EH (cell line): ENCODE measurements around the gene SMG6.
"Not testable (repeated sequence)": the region's sequence is repeated elsewhere in the genome, so short reads cannot be mapped to it uniquely, and the experiment has no call there.

Source experiments
- DNase-seq: peaks from one replicate; pipeline ENCODE4 v3.0.0-alpha.2; 2015; ENCODE audit warnings: low read depth

The SMG6 gene

DNA sequence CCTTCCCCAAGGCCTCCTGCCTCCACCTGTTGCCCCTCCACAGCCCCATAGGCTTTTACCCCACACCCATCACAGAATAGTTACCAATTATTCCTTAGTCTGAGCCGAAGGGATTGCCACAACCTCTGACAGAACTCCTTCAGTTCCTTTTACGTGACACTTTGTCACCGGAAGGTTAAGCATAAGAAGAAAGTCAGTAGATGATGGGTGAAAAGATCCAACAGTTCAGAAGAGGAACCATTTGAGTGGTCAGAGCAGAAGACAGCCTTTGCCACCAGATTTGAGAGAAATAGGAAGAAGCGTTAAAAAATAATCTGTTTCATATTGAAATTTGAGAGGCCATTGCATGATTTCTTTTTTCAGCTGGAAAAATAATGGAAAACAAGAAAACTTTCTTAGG lies 1.3 kb upstream of the SMG6 start:
- DNase-seq = no peak

DNA sequence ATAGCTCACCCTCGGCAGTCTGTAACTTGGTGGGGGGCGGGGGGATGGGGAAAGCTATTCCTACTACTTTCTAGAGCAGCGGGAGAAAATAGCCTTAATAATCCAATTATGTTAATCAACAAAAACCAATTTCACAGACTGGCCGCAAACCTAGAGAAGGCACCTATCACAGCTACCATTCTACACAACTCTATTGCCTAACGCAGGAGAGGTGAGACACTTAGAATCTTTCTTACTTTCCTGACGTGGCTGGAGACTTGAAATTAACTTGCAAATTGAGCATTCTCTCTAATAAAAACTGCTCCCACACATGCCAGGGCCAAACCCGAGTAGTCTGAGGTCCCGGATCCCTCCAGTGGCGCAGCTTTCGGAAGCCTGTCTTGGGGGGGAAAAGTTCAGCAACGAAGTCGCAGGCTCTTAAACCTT lies 794 bp downstream of the SMG6 start:
- DNase-seq = peak; percentile 4

DNA sequence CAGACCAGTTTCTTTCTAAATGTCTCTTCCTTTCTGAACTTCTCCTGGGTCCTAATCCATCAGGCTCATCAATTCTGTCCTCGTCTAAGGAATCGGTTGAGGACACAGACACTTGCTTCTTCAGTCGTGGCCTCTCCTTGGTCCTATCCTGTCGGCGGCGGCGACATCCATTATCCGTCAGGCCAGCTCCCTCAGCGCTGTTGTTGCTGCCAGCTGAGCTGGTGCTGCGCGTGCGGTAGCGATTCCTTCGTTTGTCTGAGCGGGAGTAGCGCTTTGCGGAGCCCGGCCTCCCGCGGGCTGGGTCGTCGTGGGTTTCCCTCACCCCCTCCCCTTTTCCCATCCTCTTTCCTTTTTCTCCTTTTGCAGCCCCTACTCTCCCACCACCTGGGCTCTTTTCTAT lies 3.8 kb downstream of the SMG6 start:
- DNase-seq = no peak

DNA sequence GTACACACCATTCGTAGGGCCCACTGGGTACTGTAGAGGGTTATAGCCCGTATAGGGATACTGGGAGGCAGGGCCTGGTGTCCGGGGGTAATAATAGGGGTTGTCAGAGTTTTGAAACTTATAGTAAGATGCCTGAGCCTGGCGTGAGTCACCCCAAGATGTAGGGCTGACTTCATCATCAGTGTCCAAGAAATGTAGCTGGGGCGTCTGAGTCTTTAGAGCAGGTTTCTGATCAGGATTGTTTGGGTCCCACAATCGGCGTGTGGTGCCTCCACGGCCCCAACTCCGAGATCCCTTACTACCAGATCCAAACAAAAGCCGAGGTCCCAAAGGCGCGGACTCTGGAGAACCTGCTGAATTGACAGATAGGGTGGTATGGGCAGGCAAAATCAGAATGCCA lies 4.4 kb downstream of the SMG6 start:
- DNase-seq = no peak

- DNase-seq = no peak
Measured at GRCh38 chr17:2297023-2297422, 6.6 kb downstream of the SMG6 start.

- no peak for DNase-seq
Measured at GRCh38 chr17:2295575-2295974, 8.0 kb downstream of the SMG6 start.

GRCh38 chr17:2292100-2292499 lies 11.5 kb downstream of the SMG6 start:
- peak; percentile 68 for DNase-seq

DNA sequence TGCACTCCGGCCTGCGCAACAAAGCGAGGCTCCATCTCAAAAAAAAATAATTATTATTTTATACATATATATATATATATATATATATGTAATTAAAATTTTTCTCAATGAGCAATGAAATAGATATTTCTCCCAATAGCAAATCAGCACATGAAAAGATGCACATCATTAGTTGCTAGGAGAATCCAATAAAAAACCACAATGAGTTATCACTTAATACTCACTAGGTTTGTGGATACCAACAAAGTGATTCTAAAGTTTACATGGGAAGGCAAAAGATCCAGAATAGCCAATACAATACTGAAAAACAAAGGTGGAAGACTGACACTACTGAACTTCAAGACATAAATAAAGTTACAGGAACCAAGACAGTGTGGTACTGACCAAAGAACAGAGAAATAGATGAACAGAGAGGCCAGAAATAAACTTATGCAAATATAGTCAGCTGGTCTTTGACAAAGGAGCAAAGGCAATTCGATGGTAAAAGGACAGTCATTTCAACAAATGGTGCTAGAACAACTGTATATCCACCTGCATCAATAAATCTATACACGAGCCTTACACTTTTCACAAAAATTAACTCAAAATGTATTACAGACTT lies 13.6 kb downstream of the SMG6 start:
- peak; percentile 34 for DNase-seq

DNA sequence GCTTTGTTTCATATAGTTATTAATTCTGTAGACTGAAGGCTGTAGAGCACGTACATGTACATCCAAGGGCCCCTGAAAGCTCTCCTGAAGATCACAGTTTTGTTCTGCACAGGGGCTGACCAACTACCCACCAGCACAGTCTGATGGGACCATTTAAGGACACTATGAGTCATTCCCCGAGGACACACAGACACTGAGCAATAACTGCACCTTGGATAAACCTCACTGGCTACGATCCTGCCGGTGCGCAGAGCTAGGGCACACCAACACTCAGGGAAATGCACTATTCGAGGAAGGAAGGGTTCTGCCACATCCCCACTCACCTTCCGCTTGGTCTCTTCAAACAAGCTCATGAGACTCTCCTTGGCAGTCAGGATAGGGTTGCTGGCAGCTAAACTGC lies 20.3 kb downstream of the SMG6 start:
- no peak for DNase-seq

DNA sequence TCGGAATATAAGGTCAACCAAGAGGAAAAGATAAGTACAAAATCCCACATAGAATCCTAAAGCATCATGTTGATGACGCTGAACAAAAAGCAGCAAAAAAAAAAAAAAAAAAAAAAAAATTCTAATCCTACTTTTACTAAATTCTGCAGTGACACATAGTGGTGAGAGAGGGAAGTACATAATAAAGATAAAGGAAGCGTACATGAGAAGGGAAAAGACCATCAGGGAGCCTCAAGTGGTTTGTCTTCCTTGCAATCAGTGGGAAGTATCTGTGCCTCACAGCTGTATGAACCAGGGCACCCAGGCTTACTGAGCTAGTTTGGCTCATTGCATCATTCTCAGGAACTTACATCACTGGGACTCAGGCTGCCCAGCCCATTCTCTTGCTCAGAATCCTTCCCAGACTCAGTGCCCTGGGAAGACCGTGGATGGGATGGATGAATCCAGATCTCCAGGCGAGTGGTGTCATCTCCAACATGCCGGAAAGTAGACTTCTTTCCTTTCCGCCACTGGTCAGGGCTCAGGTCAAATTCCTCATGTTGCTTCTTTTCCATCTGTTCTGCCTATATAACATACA lies 21.2 kb downstream of the SMG6 start:
- peak; percentile 89 for DNase-seq

DNA sequence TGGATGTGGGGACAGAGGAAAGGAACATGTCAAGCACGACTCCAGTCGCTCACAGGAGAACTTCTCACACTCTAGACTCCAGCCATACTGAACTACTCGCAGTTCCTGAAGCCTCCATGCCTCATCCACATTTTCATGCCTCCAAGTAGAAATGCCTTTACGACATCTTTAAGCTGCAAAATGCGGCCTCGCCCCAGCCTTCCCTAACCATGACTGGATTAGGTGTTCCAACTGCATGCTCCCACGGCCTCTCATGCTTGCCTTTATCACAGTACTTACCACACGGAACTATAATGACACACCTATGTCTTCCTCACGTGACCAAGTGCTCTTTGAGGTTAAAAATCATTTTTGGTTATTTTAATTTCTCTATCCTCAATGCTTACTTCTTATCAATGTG lies 23.9 kb downstream of the SMG6 start:
- no peak for DNase-seq

GRCh38 chr17:2277429-2278170 lies 26.0 kb downstream of the SMG6 start:
- no peak for DNase-seq

DNA sequence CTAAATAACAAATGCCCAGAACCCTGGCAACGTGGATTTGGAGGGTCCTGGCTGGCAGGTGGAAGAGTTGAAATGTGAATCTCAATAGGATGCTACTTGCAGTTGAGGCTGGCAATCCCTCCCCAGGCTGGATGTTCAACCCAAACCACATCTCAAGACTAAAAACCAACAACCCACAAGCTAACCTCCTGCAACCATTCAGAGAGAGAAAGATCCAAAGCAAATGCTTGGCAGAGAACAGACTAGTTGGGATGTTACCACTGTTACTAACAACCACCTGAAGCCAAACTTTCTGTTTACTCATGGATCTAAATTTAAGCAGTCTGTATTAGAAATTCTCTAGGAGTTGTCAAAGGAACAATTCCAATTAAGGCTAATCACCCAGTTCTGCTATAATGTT lies 27.9 kb downstream of the SMG6 start:
- DNase-seq = no peak

GRCh38 chr17:2274414-2274813 lies 29.2 kb downstream of the SMG6 start:
- DNase-seq = no peak

DNA sequence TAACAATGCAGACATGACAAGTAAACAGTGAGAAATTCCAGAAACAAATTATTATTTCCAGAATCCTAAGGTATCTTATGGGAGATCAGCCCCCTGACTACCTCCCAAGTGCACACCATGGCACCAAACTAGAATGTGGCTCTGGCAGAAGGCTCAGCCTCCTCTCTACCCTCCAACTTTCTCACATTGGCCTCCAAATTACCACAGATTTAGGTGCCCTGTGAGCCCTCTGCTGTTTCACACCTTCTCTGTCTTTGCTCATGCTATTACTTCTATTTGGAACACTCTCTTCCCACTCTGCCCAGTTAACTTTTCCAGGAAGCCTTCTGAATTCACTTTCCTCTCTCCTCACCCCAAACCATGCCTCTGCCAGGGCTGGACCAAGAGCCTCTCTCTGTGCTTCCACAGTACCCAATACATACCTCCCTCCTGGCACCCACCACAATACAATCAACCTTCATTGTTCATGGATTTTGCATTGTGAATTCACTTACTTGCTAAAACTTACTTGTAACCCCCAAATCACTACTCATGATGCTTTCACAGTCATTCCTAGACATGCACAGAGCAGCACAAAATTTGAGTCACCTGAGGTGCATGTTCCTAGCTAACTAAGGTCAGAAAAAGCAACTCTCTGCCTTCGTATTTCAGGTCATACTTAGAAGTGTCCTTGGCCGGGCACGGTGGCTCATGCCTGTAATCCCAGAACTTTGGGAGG lies 31.4 kb downstream of the SMG6 start:
- no peak for DNase-seq

- no peak for DNase-seq
Measured at GRCh38 chr17:2267354-2267753, 36.2 kb downstream of the SMG6 start.

- DNase-seq = no peak
Measured at GRCh38 chr17:2266865-2267228, 36.7 kb downstream of the SMG6 start.

GRCh38 chr17:2266045-2266864 lies 37.3 kb downstream of the SMG6 start:
- no peak for DNase-seq

DNA sequence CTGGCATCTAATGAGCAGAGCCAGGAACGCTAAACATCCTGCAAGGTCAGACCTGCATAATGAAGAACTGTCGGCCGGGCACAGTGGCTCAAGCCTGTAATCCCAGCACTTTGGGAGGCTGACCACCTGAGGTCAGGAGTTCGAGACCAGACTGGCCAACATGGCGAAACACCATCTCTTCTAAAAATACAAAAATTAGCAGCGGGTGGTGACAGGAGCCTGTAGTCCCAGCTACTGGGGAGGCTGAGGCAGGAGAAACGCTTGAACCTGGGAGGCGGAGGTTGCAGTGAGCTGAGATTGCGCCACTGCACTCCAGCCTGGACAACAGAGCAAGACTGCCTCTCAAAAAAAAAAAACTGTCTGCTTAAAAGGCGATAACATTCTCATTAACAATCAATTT lies 38.4 kb downstream of the SMG6 start:
- DNase-seq = not testable (repeated sequence)

DNA sequence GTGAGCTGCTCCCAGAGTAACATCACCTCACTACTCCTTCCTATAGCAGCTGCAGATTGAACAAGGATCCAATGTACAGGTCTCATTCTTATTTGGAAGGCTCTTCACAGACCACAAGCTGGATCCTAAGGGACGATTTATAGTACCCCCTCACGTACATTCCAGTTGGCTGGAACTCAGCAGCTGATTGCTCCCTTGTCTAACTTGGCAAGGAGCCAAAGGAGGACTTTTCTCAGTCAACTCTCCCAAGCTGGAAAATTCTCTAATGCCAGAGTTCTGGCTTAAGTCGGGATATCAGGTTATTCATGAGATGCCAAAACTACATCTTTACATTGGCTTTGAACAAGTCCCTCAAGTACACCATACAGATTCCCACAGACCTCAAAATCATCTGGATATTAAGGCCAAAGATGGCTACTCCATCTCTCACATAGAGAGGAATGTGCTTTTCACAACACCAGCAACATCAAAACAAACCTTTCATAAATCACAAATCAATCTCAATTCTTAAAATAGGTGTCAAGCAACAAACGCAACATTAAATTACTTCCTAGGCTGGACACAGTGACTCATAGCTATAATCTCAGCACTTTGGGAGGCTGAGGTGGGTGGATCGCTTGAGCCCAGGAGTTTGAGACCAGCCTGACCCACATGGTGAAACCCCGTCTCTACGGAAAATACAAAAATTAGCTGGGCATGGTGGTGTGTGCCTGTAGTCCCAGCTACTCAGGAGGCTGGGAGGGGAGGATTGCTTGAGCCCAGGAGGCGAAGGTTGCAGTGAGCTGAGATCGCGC lies 39.3 kb downstream of the SMG6 start:
- peak; percentile 29 for DNase-seq
